ENCODE results near the gene SLC22A23.

GRCh38 chr6:3427687-3428085, 29.2 kb downstream of the SLC22A23 start:
- peak in 1 of 2 donors; percentile 6 for TF ChIP-seq CTCF (conservative IDR thresholded peaks at IDR 0.05 in 1 of 2, IDR thresholded peaks at IDR 0.05 in 1 of 2; ENCODE audit: extremely low read depth in 1 of 2, insufficient read depth in 1 of 2, low read depth in 1 of 2, low read length in 2 of 2)
- no peak for TF ChIP-seq EZH2 (IDR thresholded peaks at IDR 0.05; ENCODE audit: borderline replicate concordance, low read length)

All from mammary epithelial cell (primary cell).